Skeletal muscle satellite cell (primary cell): Measurements from ENCODE around the gene OR4D6.
"Not testable (repeated sequence)": the region's sequence is repeated elsewhere in the genome, so short reads cannot be mapped to it uniquely, and the experiment has no call there.

ENCODE experiments used
- H3K27me3 ChIP-seq: 2 replicates; pipeline ENCODE4 v1.7.0; 2013; ENCODE audit warnings: low read length; ENCODE audit not compliant: control insufficient read depth, insufficient read depth
- H3K36me3 ChIP-seq: 2 replicates; pipeline ENCODE4 v1.7.0; 2013; ENCODE audit warnings: mild to moderate bottlenecking, control low read depth, low read length; ENCODE audit not compliant: insufficient read depth
- H3K4me1 ChIP-seq: 2 replicates; pipeline ENCODE4 v1.7.0; 2013; ENCODE audit warnings: low read length; ENCODE audit not compliant: control insufficient read depth, insufficient read depth
- H3K4me2 ChIP-seq: 2 replicates; pipeline ENCODE4 v1.7.0; 2013; ENCODE audit warnings: mild to moderate bottlenecking, low read length
- H3K4me3 ChIP-seq: 2 replicates; pipeline ENCODE4 v1.7.0; 2013; ENCODE audit warnings: low read length
- H3K9ac ChIP-seq: 2 replicates; pipeline ENCODE4 v1.7.0; 2013; ENCODE audit warnings: mild to moderate bottlenecking, low read depth, low read length, moderate library complexity
- H3K9me3 ChIP-seq: replicated peaks from 2 replicates; pipeline ENCODE4 v1.7.0; 2013; ENCODE audit warnings: mild to moderate bottlenecking, control low read depth, low read length

The OR4D6 gene

GRCh38 chr11:59437770-59438169, 19.0 kb upstream of the OR4D6 start:
- H3K4me3 ChIP-seq = no peak overlapping the region
- H3K4me1 ChIP-seq = no peaks in the 10 kb centered on the region
- H3K9ac ChIP-seq = no peak overlapping the region
- no peaks in the 10 kb centered on the region for H3K9me3 ChIP-seq
- no peaks in the 10 kb centered on the region for H3K36me3 ChIP-seq
- peaks cover 29% of the 10 kb centered on the region for H3K27me3 ChIP-seq
- no peak overlapping the region for H3K4me2 ChIP-seq

GRCh38 chr11:59445624-59446023, 11.1 kb upstream of the OR4D6 start:
- not testable (repeated sequence) for H3K4me3 ChIP-seq, H3K4me2 ChIP-seq, H3K4me1 ChIP-seq, H3K9me3 ChIP-seq, H3K27me3 ChIP-seq, H3K36me3 ChIP-seq, H3K9ac ChIP-seq

- no peaks in the 10 kb centered on the region for H3K4me1 ChIP-seq
- no peak overlapping the region for H3K4me3 ChIP-seq
- no peaks in the 10 kb centered on the region for H3K27me3 ChIP-seq
- H3K9me3 ChIP-seq = no peaks in the 10 kb centered on the region
- H3K9ac ChIP-seq = no peak overlapping the region
- H3K36me3 ChIP-seq = no peaks in the 10 kb centered on the region
- H3K4me2 ChIP-seq = no peak overlapping the region
Observed at GRCh38 chr11:59448484-59448883, 8.3 kb upstream of the OR4D6 start.

GRCh38 chr11:59459916-59460315, 3.2 kb downstream of the OR4D6 start:
- Histone ChIP-seq H3K4me3 (no peak overlapping the region), H3K4me1 (peaks cover 5% of the 10 kb centered on the region)

GRCh38 chr11:59463190-59463641, 6.5 kb downstream of the OR4D6 start:
- peaks cover 5% of the 10 kb centered on the region for H3K4me1 ChIP-seq
- H3K27me3 ChIP-seq = no peaks in the 10 kb centered on the region
- H3K9me3 ChIP-seq = no peaks in the 10 kb centered on the region
- no peaks in the 10 kb centered on the region for H3K36me3 ChIP-seq
- no peak overlapping the region for H3K9ac ChIP-seq
- H3K4me2 ChIP-seq = peak overlapping the region; percentile 32
- H3K4me3 ChIP-seq = no peak overlapping the region

More at GRCh38 chr11:59459916-59460315, 3.2 kb downstream of the OR4D6 start:
- H3K36me3 ChIP-seq = no peaks in the 10 kb centered on the region
- no peaks in the 10 kb centered on the region for H3K9me3 ChIP-seq
- no peak overlapping the region for H3K4me2 ChIP-seq
- H3K9ac ChIP-seq = no peak overlapping the region
- no peaks in the 10 kb centered on the region for H3K27me3 ChIP-seq

GRCh38 chr11:59473015-59473414, 16.3 kb downstream of the OR4D6 start, which contains the start of gene OR4D10:
Gene OR4D10 (plus strand): TSS chr11:59473315. CDS start chr11:59477430, 4,115 bp downstream.
- H3K4me1 ChIP-seq = no peaks in the 10 kb centered on the region
- H3K9ac ChIP-seq = no peak within 1 kb of the TSS
- no peak within 1 kb of the TSS for H3K4me3 ChIP-seq
- no peaks in the 10 kb centered on the region for H3K27me3 ChIP-seq
- H3K4me2 ChIP-seq = no peak within 1 kb of the TSS
- H3K9me3 ChIP-seq = no peaks in the 10 kb centered on the region
- H3K36me3 ChIP-seq = no peaks in the 10 kb centered on the region

- Histone ChIP-seq H3K36me3 (no peaks in the 10 kb centered on the region), H3K9me3 (no peaks in the 10 kb centered on the region), H3K9ac (no peak overlapping the region), H3K4me3 (no peak overlapping the region), H3K4me2 (no peak overlapping the region), H3K4me1 (no peaks in the 10 kb centered on the region), H3K27me3 (peaks cover 3% of the 10 kb centered on the region)
Observed at GRCh38 chr11:59475176-59475575, 18.4 kb downstream of the OR4D6 start.

- Histone ChIP-seq H3K27me3 (peaks cover 7% of the 10 kb centered on the region), H3K4me3 (no peak overlapping the region), H3K4me1 (no peaks in the 10 kb centered on the region), H3K4me2 (no peak overlapping the region), H3K9ac (no peak overlapping the region), H3K9me3 (no peaks in the 10 kb centered on the region), H3K36me3 (no peaks in the 10 kb centered on the region)
Observed at GRCh38 chr11:59479906-59480305, 23.1 kb downstream of the OR4D6 start.

- Histone ChIP-seq H3K4me1 (no peaks in the 10 kb centered on the region), H3K4me2 (no peak overlapping the region), H3K9me3 (no peaks in the 10 kb centered on the region), H3K27me3 (peaks cover 7% of the 10 kb centered on the region), H3K36me3 (no peaks in the 10 kb centered on the region), H3K4me3 (no peak overlapping the region), H3K9ac (no peak overlapping the region)
Observed at GRCh38 chr11:59480359-59480758, 23.6 kb downstream of the OR4D6 start.

GRCh38 chr11:59501931-59502330, 45.2 kb downstream of the OR4D6 start:
- no peaks in the 10 kb centered on the region for H3K9me3 ChIP-seq
- no peaks in the 10 kb centered on the region for H3K4me1 ChIP-seq
- H3K27me3 ChIP-seq = peaks cover 5% of the 10 kb centered on the region
- H3K9ac ChIP-seq = no peak overlapping the region
- no peak overlapping the region for H3K4me2 ChIP-seq
- no peaks in the 10 kb centered on the region for H3K36me3 ChIP-seq
- no peak overlapping the region for H3K4me3 ChIP-seq

- Histone ChIP-seq H3K4me2 (no peak within 1 kb of the TSS), H3K9me3 (no peaks in the 10 kb centered on the region), H3K4me1 (no peaks in the 10 kb centered on the region), H3K36me3 (no peaks in the 10 kb centered on the region), H3K9ac (no peak within 1 kb of the TSS), H3K4me3 (no peak within 1 kb of the TSS), H3K27me3 (peaks cover 5% of the 10 kb centered on the region)
Observed at GRCh38 chr11:59503276-59503675, 46.5 kb downstream of the OR4D6 start, which contains the start of gene OR4D11. Gene OR4D11 (plus strand): TSS chr11:59503576. CDS start chr11:59503576, 0 bp downstream.
